ENCODE measurements around the gene SESN1.

Gene SESN1

DNA sequence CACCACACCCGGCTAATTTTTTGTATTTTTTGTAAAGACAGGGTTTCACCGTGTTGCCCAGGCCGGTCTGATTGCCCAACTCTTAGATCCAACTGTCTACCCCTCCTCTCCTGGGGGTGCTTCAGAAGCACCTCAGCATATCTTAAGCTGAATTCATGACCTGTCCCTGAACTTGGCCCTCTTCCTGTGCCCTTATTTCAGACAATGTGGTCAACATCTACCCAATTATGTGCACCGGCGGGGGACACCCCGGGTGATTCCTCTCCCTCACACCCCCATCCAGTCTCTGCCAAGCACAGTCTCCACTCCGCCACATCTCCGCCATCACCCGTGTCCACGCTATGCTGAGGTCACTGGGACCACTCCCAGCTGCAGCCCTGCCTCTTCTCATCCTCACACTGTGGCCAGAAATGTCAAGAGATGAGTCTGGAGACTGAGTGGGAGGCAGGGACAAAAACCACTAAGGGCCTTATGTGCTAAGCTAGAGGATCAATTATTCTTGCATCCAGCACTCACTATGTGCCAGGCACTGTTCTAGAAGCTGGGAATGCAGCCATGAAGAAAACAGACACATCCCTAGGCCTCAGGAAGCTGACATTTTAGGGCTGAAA, 134.6 kb downstream of the SESN1 start:
- POLR2A ChIA-PET: no interaction called here
- no peak for DNase-seq (ENCODE audit: extremely low spot score)
- CTCF ChIA-PET: interaction anchor here (0.6 kb wide), 1 partner anchor 433 kb away, joined by 3 read pairs; no protein-coding TSS in a partner anchor
- TF ChIP-seq BHLHE40 (IDR thresholded peaks at IDR 0.05; ENCODE audit: borderline replicate concordance): no peak
- no peak for TF ChIP-seq ZNF384 (IDR thresholded peaks at IDR 0.05)
- TF ChIP-seq LEF1 (IDR thresholded peaks at IDR 0.05; ENCODE audit: borderline replicate concordance): no peak
- no peak for TF ChIP-seq TARDBP (IDR thresholded peaks at IDR 0.05)
- TF ChIP-seq FOXA1 (IDR thresholded peaks at IDR 0.05): no peak
- no peak for TF ChIP-seq FOXK2 (IDR thresholded peaks at IDR 0.05)
- no peak for TF ChIP-seq CTBP1 (IDR thresholded peaks at IDR 0.05; ENCODE audit: borderline replicate concordance)
- TF ChIP-seq SUZ12 (IDR thresholded peaks at IDR 0.05): no peak
- TF ChIP-seq FOXM1 (IDR thresholded peaks at IDR 0.05; ENCODE audit: borderline replicate concordance): no peak

DNA sequence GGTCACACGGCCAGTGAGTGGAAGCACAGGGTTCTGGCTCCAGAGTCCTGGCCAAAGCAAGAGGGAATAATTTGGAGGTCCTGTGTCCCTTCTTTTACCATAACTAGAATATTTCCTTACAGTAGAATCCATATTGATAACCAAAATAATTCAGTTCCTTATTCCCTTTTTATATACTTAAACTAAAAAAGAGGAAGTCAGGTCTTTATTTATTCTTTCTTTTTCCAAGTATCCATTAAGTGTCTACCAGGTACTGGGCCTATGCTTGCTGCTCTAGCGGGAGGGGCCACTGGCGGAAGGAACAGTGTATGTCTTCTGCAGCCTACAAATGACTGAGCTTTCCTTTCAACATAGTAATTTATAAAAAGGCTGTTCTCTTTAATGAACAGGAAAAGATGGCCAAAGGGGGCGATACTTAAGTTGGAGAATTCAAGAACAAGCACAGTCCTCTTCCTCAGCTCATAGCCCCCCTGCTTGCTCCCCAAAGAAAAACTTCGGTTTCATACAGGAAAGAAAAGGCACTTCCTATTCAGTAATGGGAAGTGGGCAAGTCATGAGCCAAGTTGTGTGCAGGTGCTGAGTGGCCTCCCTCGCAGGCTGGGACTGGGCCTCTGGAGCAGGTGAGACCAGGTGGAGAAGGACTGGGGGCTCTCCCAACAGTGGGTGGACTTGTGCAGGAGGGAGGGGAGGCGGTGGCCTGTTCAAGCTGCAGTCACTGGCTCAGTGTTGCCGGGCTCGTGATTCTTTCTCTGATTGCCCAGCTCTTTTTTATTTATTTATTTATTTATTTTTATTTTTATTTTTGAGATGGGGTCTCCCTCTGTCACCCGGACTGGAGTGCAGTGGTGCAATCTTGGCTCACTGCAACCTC, 135.5 kb downstream of the SESN1 start:
- ChIA-PET POLR2A (no interaction called here), CTCF (no interaction called here)
- DNase-seq (ENCODE audit: extremely low spot score): no peak
- TF ChIP-seq L3MBTL2 (conservative IDR thresholded peaks at IDR 0.05) (no peak), FOXA1 (IDR thresholded peaks at IDR 0.05) (no peak), NFRKB (IDR thresholded peaks at IDR 0.05) (no peak), ELF4 (IDR thresholded peaks at IDR 0.05) (no peak), HDGF (IDR thresholded peaks at IDR 0.05; ENCODE audit: borderline replicate concordance) (no peak), SUZ12 (IDR thresholded peaks at IDR 0.05) (no peak)

DNA sequence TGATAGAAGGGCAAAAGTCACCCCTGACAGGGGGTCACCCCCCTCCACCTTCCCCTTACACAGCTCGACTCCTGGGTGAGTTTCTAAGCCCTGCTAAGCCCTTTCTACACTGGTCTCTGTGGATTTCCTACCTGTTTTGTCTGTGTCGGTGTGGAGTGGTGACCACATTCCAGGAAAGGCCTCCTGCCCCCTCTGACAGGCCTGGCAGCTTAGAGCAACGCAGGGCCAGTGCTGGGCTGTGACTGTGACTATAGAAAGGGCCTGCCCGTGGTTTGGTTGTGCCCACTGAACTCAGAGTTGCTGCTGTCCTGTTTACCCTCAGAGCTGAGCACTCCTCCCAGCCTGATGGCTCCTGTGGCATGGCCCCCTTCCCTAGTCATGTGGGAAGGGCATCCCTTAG, 137.4 kb downstream of the SESN1 start:
- TF ChIP-seq LEF1 (IDR thresholded peaks at IDR 0.05; ENCODE audit: borderline replicate concordance) (no peak), ZNF384 (IDR thresholded peaks at IDR 0.05) (no peak), ARNT (IDR thresholded peaks at IDR 0.05) (no peak), HDGF (IDR thresholded peaks at IDR 0.05; ENCODE audit: borderline replicate concordance) (no peak), NFRKB (IDR thresholded peaks at IDR 0.05) (no peak), FOXK2 (IDR thresholded peaks at IDR 0.05) (no peak), ELF4 (IDR thresholded peaks at IDR 0.05) (no peak), SP1 (IDR thresholded peaks at IDR 0.05) (no peak), FOXA1 (IDR thresholded peaks at IDR 0.05) (no peak), L3MBTL2 (conservative IDR thresholded peaks at IDR 0.05) (no peak), FOXM1 (IDR thresholded peaks at IDR 0.05; ENCODE audit: borderline replicate concordance) (no peak), CTBP1 (IDR thresholded peaks at IDR 0.05; ENCODE audit: borderline replicate concordance) (no peak), BHLHE40 (IDR thresholded peaks at IDR 0.05; ENCODE audit: borderline replicate concordance) (no peak), SUZ12 (IDR thresholded peaks at IDR 0.05) (no peak), TARDBP (IDR thresholded peaks at IDR 0.05) (no peak)
- TF ChIP-seq, protein P1, sequence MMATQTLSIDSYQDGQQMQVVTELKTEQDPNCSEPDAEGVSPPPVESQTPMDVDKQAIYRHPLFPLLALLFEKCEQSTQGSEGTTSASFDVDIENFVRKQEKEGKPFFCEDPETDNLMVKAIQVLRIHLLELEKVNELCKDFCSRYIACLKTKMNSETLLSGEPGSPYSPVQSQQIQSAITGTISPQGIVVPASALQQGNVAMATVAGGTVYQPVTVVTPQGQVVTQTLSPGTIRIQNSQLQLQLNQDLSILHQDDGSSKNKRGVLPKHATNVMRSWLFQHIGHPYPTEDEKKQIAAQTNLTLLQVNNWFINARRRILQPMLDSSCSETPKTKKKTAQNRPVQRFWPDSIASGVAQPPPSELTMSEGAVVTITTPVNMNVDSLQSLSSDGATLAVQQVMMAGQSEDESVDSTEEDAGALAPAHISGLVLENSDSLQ (IDR thresholded peaks at IDR 0.05): no peak
- CTCF ChIA-PET: no interaction called here
- POLR2A ChIA-PET: no interaction called here
- DNase-seq (ENCODE audit: extremely low spot score): no peak

DNA sequence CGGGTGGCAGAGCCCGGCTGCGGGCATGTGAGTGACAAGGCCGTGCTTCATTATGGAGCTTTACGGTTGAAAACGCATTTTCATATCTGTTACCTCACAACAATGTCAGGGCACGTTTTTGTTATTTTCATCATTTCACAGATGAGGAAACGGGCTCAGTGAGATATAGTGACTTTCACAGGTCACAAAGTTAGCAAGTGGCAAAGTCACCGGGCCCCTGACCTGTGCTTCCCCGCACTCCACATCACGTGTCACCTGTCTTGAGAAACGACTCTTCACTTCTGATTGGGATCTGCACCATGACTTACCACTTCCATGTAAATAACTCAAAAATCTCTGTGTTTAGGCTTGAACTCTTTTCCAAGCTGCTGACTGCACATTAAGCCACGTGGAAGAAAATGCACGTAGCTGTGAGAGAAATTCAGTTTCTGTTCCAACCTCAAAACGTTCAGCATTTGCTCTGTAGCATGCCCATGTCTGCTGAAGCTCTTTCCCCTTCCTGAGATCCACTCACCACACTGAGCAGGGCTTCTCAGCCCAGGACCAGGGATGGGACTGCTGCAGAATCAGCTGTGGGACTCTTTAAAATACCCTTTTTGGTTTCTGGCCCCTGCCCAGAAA, 139.2 kb downstream of the SESN1 start:
- POLR2A ChIA-PET: interaction anchor here (0.5 to 1.2 kb wide), 2 partner anchors 14 to 107 kb away, joined by 3 to 4 read pairs; partner anchors contain the start of gene ARMC2
- CTCF ChIA-PET: no interaction called here
- no peak for DNase-seq (ENCODE audit: extremely low spot score)
- TF ChIP-seq ELF4 (IDR thresholded peaks at IDR 0.05) (no peak), FOXK2 (IDR thresholded peaks at IDR 0.05) (no peak), FOXM1 (IDR thresholded peaks at IDR 0.05; ENCODE audit: borderline replicate concordance) (no peak), SUZ12 (IDR thresholded peaks at IDR 0.05) (no peak), FOXA1 (IDR thresholded peaks at IDR 0.05) (no peak), ARNT (IDR thresholded peaks at IDR 0.05) (no peak), NFRKB (IDR thresholded peaks at IDR 0.05) (no peak), SP1 (IDR thresholded peaks at IDR 0.05) (no peak), BHLHE40 (IDR thresholded peaks at IDR 0.05; ENCODE audit: borderline replicate concordance) (no peak), LEF1 (IDR thresholded peaks at IDR 0.05; ENCODE audit: borderline replicate concordance) (no peak), ZNF384 (IDR thresholded peaks at IDR 0.05) (no peak), HDGF (IDR thresholded peaks at IDR 0.05; ENCODE audit: borderline replicate concordance) (no peak)
- TF ChIP-seq, protein P1 (IDR thresholded peaks at IDR 0.05): no peak

DNA sequence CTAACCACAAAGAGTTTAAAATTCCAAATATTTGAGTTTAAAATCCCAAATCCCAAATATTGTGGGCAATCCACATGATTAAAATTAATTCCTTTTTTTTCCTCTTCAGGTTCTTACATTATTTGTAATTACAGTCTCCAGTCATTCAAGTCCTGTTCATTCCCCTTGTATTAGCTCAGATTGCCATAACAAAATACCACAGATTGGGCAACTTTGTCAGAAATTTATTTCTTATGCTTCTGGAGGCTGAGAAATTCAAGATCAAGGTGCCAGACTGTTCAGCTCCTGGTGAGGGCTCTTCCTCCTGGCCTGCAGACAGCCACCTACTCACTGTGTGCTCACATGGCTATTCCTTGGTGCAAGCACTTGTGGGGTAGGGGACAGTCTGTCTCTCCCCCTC, 141.0 kb downstream of the SESN1 start:
- CTCF ChIA-PET: no interaction called here
- no peak for DNase-seq (ENCODE audit: extremely low spot score)
- TF ChIP-seq NFRKB (IDR thresholded peaks at IDR 0.05) (no peak), HDGF (IDR thresholded peaks at IDR 0.05; ENCODE audit: borderline replicate concordance) (no peak), FOXK2 (IDR thresholded peaks at IDR 0.05) (no peak), L3MBTL2 (conservative IDR thresholded peaks at IDR 0.05) (no peak), ELF4 (IDR thresholded peaks at IDR 0.05) (no peak), FOXM1 (IDR thresholded peaks at IDR 0.05; ENCODE audit: borderline replicate concordance) (no peak), BHLHE40 (IDR thresholded peaks at IDR 0.05; ENCODE audit: borderline replicate concordance) (no peak), LEF1 (IDR thresholded peaks at IDR 0.05; ENCODE audit: borderline replicate concordance) (no peak), TARDBP (IDR thresholded peaks at IDR 0.05) (no peak), CTBP1 (IDR thresholded peaks at IDR 0.05; ENCODE audit: borderline replicate concordance) (no peak), ZNF384 (IDR thresholded peaks at IDR 0.05) (no peak), FOXA1 (IDR thresholded peaks at IDR 0.05) (no peak), SP1 (IDR thresholded peaks at IDR 0.05) (no peak), SUZ12 (IDR thresholded peaks at IDR 0.05) (no peak)
- TF ChIP-seq, protein P1 (IDR thresholded peaks at IDR 0.05): no peak
- POLR2A ChIA-PET: no interaction called here

Data from HEK293T (cell line).